HepG2 (cell line): ENCODE measurements around the gene WNT16. TPM values are rescaled to one million over a fixed set of nuclear protein-coding genes. Genes with fewer than 3 reads are reported as not detected.

ENCODE experiments used
- ATAC-seq: fragments of 200-7000 bp; cut with Tn5 transposase; 3 replicates; pipeline ENCODE4 v1.9.1; 2020; ENCODE audit warnings: mild to moderate bottlenecking, moderate library complexity
- BruUV-seq: library from RNA; stranded (reverse); fragments of 400-500 nt; replicated peaks from 2 replicates; lab custom pipeline; 2021; lab: Mats Ljungman, UMichigan
- CTCF ChIA-PET: fragments of 300-600 bp; formaldehyde crosslinking; extraction: SDS; loops from one replicate; lab custom pipeline; 2021; ENCODE audit warnings: low total read pairs, inconsistent platforms, low intra/inter-chr PET ratio; lab: Yijun Ruan, JAX
- POLR2A ChIA-PET: fragments of 350-600 bp; sonication (Branson Sonifier 250); formaldehyde crosslinking; loops from one replicate; lab custom pipeline; 2020; ENCODE audit warnings: antibody characterized with exemption, inconsistent platforms; lab: Yijun Ruan, JAX
- DNase-seq: peaks from one replicate; pipeline ENCODE4 v3.0.0-alpha.2; 2015; ENCODE audit warnings: low spot score
- FAIRE-seq: peaks from 3 replicates; lab custom pipeline; 2011; peaks lifted over from hg19 to GRCh38; lab: Jason Lieb, UNC
- H2AFZ ChIP-seq: one replicate; pipeline ENCODE4 v1.6.1; 2011; ENCODE audit warnings: low read length, inconsistent platforms
- H3K27ac ChIP-seq: fragments of 300-600 bp; 3 replicates; pipeline ENCODE4 v1.8.0; 2011; ENCODE audit warnings: mixed run types, mild to moderate bottlenecking, mixed read lengths, low read length, inconsistent platforms; ENCODE audit not compliant: insufficient read depth; ENCODE audit errors: extremely low read length
- H3K27me3 ChIP-seq, 2 experiments: fragments of 200-600 bp in 1 of 2; 2 replicates in 1 of 2; 3 replicates in 1 of 2; pipeline versions ENCODE4 v1.6.0 to v1.8.0; 2011; ENCODE audit warnings: low read length in 2 of 2, mild to moderate bottlenecking in 2 of 2, moderate library complexity in 2 of 2, inconsistent platforms in 1 of 2; ENCODE audit not compliant: insufficient read depth in 2 of 2, control insufficient read depth in 1 of 2
- H3K36me3 ChIP-seq, 2 experiments: fragments of 200-600 bp in 1 of 2; replicated peaks in 1 of 2; 2 replicates in 1 of 2; 3 replicates in 1 of 2; pipeline versions ENCODE4 v1.5.1 to v1.8.0; 2011; ENCODE audit warnings: low read length in 2 of 2, inconsistent platforms in 1 of 2; ENCODE audit not compliant: insufficient read depth in 2 of 2, control insufficient read depth in 1 of 2
- H3K4me1 ChIP-seq: 2 replicates; pipeline ENCODE4 v1.5.1; 2012; ENCODE audit warnings: low read length, inconsistent platforms; ENCODE audit not compliant: insufficient read depth
- H3K4me2 ChIP-seq: 2 replicates; pipeline ENCODE4 v1.6.0; 2011; ENCODE audit warnings: low read depth, low read length, inconsistent platforms
- H3K4me3 ChIP-seq, 3 experiments: fragments of 200-600 bp in 1 of 3; sonication (generic), shearing (Covaris generic) in 1 of 3; replicated peaks in 1 of 3; 2 replicates each; pipeline ENCODE4 v1.5.1; 2011 to 2016; ENCODE audit warnings: low read length in 3 of 3, inconsistent platforms in 2 of 3, low read depth in 2 of 3, mild to moderate bottlenecking in 2 of 3, control low read depth in 1 of 3, mixed read lengths in 1 of 3; ENCODE audit not compliant: insufficient read depth in 1 of 3
- H3K79me2 ChIP-seq: one replicate; pipeline ENCODE4 v1.6.1; 2011; ENCODE audit warnings: low read length, inconsistent platforms; ENCODE audit not compliant: insufficient read depth
- H3K9ac ChIP-seq: 2 replicates; pipeline ENCODE4 v1.6.0; 2011; ENCODE audit warnings: mild to moderate bottlenecking, low read depth, low read length, inconsistent platforms; ENCODE audit not compliant: insufficient read depth
- H3K9me3 ChIP-seq: 2 replicates; pipeline ENCODE4 v1.5.1; 2012; ENCODE audit warnings: mild to moderate bottlenecking, low read length
- H4K20me1 ChIP-seq: 2 replicates; pipeline ENCODE4 v1.6.0; 2011; ENCODE audit warnings: inconsistent platforms, mild to moderate bottlenecking, low read length, moderate library complexity; ENCODE audit not compliant: insufficient read depth
- AKAP8 ChIP-seq: sonication (generic); formaldehyde crosslinking; IDR thresholded peaks from 2 replicates; pipeline ENCODE4 v1.5.1; 2020; ENCODE audit warnings: mild to moderate bottlenecking, missing genetic modification reagents
- HMG20B ChIP-seq: conservative IDR thresholded peaks from 2 replicates; pipeline ENCODE4 v1.6.1; 2016; ENCODE audit warnings: missing genetic modification reagents, missing compliant biosample characterization
- HNF4G ChIP-seq, 2 experiments: sonication (generic) in 1 of 2; formaldehyde crosslinking in 1 of 2; IDR thresholded peaks; 2 replicates each; pipeline versions ENCODE4 v1.4.0 to v1.6.1; 2011 to 2020; ENCODE audit warnings: borderline replicate concordance in 2 of 2, low read depth in 2 of 2, mild to moderate bottlenecking in 2 of 2, low read length in 1 of 2, missing genetic modification reagents in 1 of 2, moderate library complexity in 1 of 2
- KMT2A ChIP-seq: sonication (generic); formaldehyde crosslinking; IDR thresholded peaks from 2 replicates; pipeline ENCODE4 v1.4.0; 2020; ENCODE audit warnings: missing genetic modification reagents
- MAX ChIP-seq: IDR thresholded peaks from 2 replicates; pipeline ENCODE4 v1.6.1; 2012; ENCODE audit warnings: inconsistent platforms
- MBNL3 ChIP-seq: fragments of 250-450 bp; sonication (Bioruptor Pico); conservative IDR thresholded peaks from 2 replicates; pipeline ENCODE4 v1.8.0; 2022; ENCODE audit warnings: mild to moderate bottlenecking, inconsistent platforms
- MEIS2 ChIP-seq: sonication (generic); formaldehyde crosslinking; IDR thresholded peaks from 2 replicates; pipeline ENCODE4 v1.9.0; 2021; ENCODE audit warnings: mild to moderate bottlenecking, missing genetic modification reagents
- PCBP2 ChIP-seq: fragments of 200-400 bp; formaldehyde crosslinking; optimal IDR thresholded peaks from 2 replicates; pipeline ENCODE3; 2018; ENCODE audit warnings: low read length, low read depth; ENCODE audit not compliant: poor library complexity, severe bottlenecking
- PRMT3 ChIP-seq: sonication (generic); formaldehyde crosslinking; IDR thresholded peaks from 2 replicates; pipeline ENCODE4 v1.8.1; 2022; ENCODE audit warnings: low read depth, mild to moderate bottlenecking, moderate library complexity, missing genetic modification reagents, borderline replicate concordance
- ZNF333 ChIP-seq: sonication (generic); formaldehyde crosslinking; IDR thresholded peaks from 2 replicates; pipeline ENCODE4 v1.4.0; 2020; ENCODE audit warnings: mild to moderate bottlenecking, missing genetic modification reagents, borderline replicate concordance
- ZNF451 ChIP-seq: sonication (generic); formaldehyde crosslinking; IDR thresholded peaks from 2 replicates; pipeline ENCODE4 v1.5.0; 2020; ENCODE audit warnings: mild to moderate bottlenecking, missing genetic modification reagents
- ZNF816 ChIP-seq: sonication (generic); formaldehyde crosslinking; IDR thresholded peaks from 2 replicates; pipeline ENCODE4 v1.8.0; 2022; ENCODE audit warnings: missing genetic modification reagents, mild to moderate bottlenecking, borderline replicate concordance
- WGBS: methylation state at CpG from one replicate; pipeline ENCODE4 v1.1.6; 2017; ENCODE audit warnings: low lambda C conversion rate; 5-methylcytosine and 5-hydroxymethylcytosine counted together
- in situ Hi-C: cut with HindIII; loops from 2 replicates; pipeline ENCODE4 v1.10.0; 2017; ENCODE audit warnings: low pct_unique_long_range_greater_than_20kb; ENCODE audit not compliant: extremely low pct_ligation_motif_present
- intact Hi-C: fragments of 100-400 bp; cut with micrococcal nuclease; formaldehyde crosslinking; loops from one replicate; pipeline ENCODE4 v1.10.0; 2022; ENCODE audit not compliant: unreplicated experiment
- polyA plus RNA-seq, 8 experiments: library from polyadenylated mRNA; depleted of rRNA in 3 of 8; stranded (reverse) in 7 of 8; unstranded in 1 of 8; fragments of >200 nt; fragmentation: Illumina TruSeq in 4 of 8; extraction: Trizol in 4 of 8; gene quantifications; 2 replicates each; pipeline versions ENCODE4 v1.2.1 to v1.2.3, GENCODE V29; 2011 to 2016; ENCODE audit warnings: low read depth in 4 of 8, missing spikeins in 1 of 8, mixed read lengths in 1 of 8; ENCODE audit not compliant: insufficient read depth in 1 of 8
- total RNA-seq, 5 experiments: library from RNA; depleted of rRNA; stranded (reverse); fragments of >200 nt; fragmentation: Illumina TruSeq; extraction: Trizol; gene quantifications; 2 replicates each; pipeline ENCODE4 v1.2.3, GENCODE V29; 2016; ENCODE audit warnings: low read depth in 1 of 5
- TF ChIP-seq, protein P1 (sequence below): IDR thresholded peaks from 2 replicates; pipeline ENCODE4 v1.6.1; 2012; ENCODE audit warnings: low read length, improper control_type of control experiment
- TF ChIP-seq, protein P2 (sequence below): sonication (generic); formaldehyde crosslinking; IDR thresholded peaks from 2 replicates; pipeline ENCODE4 v1.5.1; 2020; ENCODE audit warnings: mild to moderate bottlenecking, moderate library complexity, missing genetic modification reagents

Gene WNT16
- total and polyA plus RNA-seq, 2 of the 13 experiments (the other 11 are each of a cell fraction or from before 2014, with no cell fraction given), result not detected

DNA sequence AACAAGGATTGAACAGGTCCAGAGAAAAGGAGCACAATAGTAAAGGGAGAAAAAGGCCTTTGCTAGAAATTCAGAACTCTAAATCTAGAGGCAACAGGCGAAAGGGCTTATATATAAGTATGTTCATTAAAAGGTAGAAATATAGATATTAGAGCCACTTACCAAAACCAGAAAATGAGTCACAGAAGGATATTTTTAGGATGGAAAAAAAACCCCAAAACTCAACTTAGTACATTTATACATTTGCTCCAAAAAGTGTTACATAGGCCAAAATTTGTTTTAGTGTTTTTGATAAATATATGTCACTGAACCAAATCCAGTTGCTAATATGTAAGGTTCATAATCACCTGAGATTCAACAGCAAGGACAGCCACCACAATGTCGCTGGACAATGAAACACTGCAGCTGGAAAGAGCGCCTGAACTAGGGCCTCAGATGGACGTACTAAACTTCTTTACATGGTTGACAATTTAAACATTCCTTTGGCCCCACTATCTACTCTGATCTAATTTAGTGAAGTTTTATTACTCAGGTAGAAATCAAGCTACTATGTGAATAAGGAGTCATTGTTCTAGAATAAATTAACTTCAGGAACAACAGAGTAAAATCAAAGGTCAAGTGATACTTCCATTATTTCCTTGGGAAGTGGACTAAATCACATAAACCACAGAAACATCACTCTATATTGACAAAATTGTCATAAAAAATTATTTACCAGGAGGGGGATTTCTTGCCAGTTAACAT is 56.4 kb downstream of the WNT16 start:
- Histone ChIP-seq H3K4me3 (no peak overlapping the region), H3K9ac (no peak overlapping the region), H3K4me2 (no peak overlapping the region), H3K4me1 (peaks cover 7% of the 10 kb centered on the region; the same call in 1 of the 2 replicates), H3K36me3 (peaks cover 0 to 3% of the 10 kb centered on the region in 2 experiments; a peak in 2 of 5 replicates), H3K27ac (no peak overlapping the region), H2AFZ (no peak overlapping the region), H3K79me2 (peaks cover 53% of the 10 kb centered on the region), H4K20me1 (no peaks in the 10 kb centered on the region), H3K9me3 (no peaks in the 10 kb centered on the region), H3K27me3 (no peaks in the 10 kb centered on the region)
- 98% methylated on average over 4 of the region's 4 CpGs for WGBS
- intact Hi-C loops, result no loop called here
- ChIA-PET POLR2A (interaction anchor here (0.9 kb wide), 1 partner anchor 10 kb away, joined by 5 read pairs; no protein-coding TSS in a partner anchor), CTCF (no interaction called here)
- FAIRE-seq, result no peak
- no TSS peak for BruUV-seq
- DNase-seq, result no peak
- in situ Hi-C loops, result no loop called here
- TF ChIP-seq HMG20B (CRISPR knock-in tag) (no peak), HNF4G (IDR thresholded peaks at IDR 0.05; ENCODE audit: borderline replicate concordance, low read depth, low read length) (no peak), HNF4G (CRISPR knock-in tag; IDR thresholded peaks at IDR 0.05; ENCODE audit: borderline replicate concordance, low read depth) (no peak), AKAP8 (CRISPR knock-in tag) (no peak), PCBP2 (no peak), MEIS2 (CRISPR knock-in tag) (no peak), MBNL3 (no peak), ZNF451 (CRISPR knock-in tag) (no peak), PRMT3 (CRISPR knock-in tag) (no peak), ZNF333 (CRISPR knock-in tag) (no peak), ZNF816 (CRISPR knock-in tag) (no peak), KMT2A (CRISPR knock-in tag) (no peak), MAX (no peak)
- TF ChIP-seq, protein P1, sequence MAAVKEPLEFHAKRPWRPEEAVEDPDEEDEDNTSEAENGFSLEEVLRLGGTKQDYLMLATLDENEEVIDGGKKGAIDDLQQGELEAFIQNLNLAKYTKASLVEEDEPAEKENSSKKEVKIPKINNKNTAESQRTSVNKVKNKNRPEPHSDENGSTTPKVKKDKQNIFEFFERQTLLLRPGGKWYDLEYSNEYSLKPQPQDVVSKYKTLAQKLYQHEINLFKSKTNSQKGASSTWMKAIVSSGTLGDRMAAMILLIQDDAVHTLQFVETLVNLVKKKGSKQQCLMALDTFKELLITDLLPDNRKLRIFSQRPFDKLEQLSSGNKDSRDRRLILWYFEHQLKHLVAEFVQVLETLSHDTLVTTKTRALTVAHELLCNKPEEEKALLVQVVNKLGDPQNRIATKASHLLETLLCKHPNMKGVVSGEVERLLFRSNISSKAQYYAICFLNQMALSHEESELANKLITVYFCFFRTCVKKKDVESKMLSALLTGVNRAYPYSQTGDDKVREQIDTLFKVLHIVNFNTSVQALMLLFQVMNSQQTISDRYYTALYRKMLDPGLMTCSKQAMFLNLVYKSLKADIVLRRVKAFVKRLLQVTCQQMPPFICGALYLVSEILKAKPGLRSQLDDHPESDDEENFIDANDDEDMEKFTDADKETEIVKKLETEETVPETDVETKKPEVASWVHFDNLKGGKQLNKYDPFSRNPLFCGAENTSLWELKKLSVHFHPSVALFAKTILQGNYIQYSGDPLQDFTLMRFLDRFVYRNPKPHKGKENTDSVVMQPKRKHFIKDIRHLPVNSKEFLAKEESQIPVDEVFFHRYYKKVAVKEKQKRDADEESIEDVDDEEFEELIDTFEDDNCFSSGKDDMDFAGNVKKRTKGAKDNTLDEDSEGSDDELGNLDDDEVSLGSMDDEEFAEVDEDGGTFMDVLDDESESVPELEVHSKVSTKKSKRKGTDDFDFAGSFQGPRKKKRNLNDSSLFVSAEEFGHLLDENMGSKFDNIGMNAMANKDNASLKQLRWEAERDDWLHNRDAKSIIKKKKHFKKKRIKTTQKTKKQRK, result no peak
- TF ChIP-seq, protein P2, sequence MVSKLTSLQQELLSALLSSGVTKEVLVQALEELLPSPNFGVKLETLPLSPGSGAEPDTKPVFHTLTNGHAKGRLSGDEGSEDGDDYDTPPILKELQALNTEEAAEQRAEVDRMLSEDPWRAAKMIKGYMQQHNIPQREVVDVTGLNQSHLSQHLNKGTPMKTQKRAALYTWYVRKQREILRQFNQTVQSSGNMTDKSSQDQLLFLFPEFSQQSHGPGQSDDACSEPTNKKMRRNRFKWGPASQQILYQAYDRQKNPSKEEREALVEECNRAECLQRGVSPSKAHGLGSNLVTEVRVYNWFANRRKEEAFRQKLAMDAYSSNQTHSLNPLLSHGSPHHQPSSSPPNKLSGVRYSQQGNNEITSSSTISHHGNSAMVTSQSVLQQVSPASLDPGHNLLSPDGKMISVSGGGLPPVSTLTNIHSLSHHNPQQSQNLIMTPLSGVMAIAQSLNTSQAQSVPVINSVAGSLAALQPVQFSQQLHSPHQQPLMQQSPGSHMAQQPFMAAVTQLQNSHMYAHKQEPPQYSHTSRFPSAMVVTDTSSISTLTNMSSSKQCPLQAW (CRISPR knock-in tag), result no peak
- ATAC-seq, result no peak
